Osteoblast (primary cell): Measurements from ENCODE around the gene UGT2B10. TPM values are rescaled to one million over a fixed set of nuclear protein-coding genes. Genes with fewer than 3 reads are reported as not detected.

Source experiments
- DNase-seq: peaks from one replicate; pipeline ENCODE4 v3.0.0; 2011; ENCODE audit warnings: low spot score, mixed read lengths; ENCODE audit not compliant: insufficient read length; ENCODE audit errors: missing footprints
- H2AFZ ChIP-seq: 2 replicates; pipeline ENCODE4 v1.6.0; 2011; ENCODE audit warnings: mild to moderate bottlenecking, low read length
- H3K27ac ChIP-seq: 2 replicates; pipeline ENCODE4 v1.5.1; 2011; ENCODE audit warnings: mild to moderate bottlenecking, low read depth, low read length, moderate library complexity
- H3K27me3 ChIP-seq: 2 replicates; pipeline ENCODE4 v1.6.0; 2012; ENCODE audit warnings: mild to moderate bottlenecking, control low read depth, inconsistent platforms, low read length, moderate library complexity; ENCODE audit not compliant: insufficient read depth
- H3K36me3 ChIP-seq: 2 replicates; pipeline ENCODE4 v1.5.1; 2011; ENCODE audit warnings: mild to moderate bottlenecking, low read length, control low read depth, moderate library complexity; ENCODE audit not compliant: insufficient read depth
- H3K4me1 ChIP-seq: 2 replicates; pipeline ENCODE4 v1.5.1; 2011; ENCODE audit warnings: mild to moderate bottlenecking, low read length, control low read depth, moderate library complexity; ENCODE audit not compliant: insufficient read depth
- H3K4me2 ChIP-seq: 2 replicates; pipeline ENCODE4 v1.6.0; 2011; ENCODE audit warnings: mild to moderate bottlenecking, low read length; ENCODE audit not compliant: insufficient read depth
- H3K4me3 ChIP-seq: fragments of 200-600 bp; sonication (generic); 3 replicates; pipeline ENCODE4 v1.5.1; 2012; ENCODE audit warnings: mild to moderate bottlenecking, low read length, inconsistent platforms; ENCODE audit not compliant: insufficient read depth
- H3K79me2 ChIP-seq: 2 replicates; pipeline ENCODE4 v1.6.0; 2012; ENCODE audit warnings: mild to moderate bottlenecking, low read length, control low read depth, inconsistent platforms; ENCODE audit not compliant: insufficient read depth
- H3K9me3 ChIP-seq: 2 replicates; pipeline ENCODE4 v1.5.1; 2011; ENCODE audit warnings: low read depth, low read length, control low read depth
- H4K20me1 ChIP-seq: 2 replicates; pipeline ENCODE4 v1.6.0; 2012; ENCODE audit warnings: mild to moderate bottlenecking, low read length, control low read depth; ENCODE audit not compliant: insufficient read depth
- CTCF ChIP-seq: IDR thresholded peaks from 2 replicates; pipeline ENCODE4 v1.5.1; 2011; ENCODE audit warnings: mild to moderate bottlenecking, low read depth, low read length, moderate library complexity; ENCODE audit errors: extremely low read depth
- total RNA-seq: library from RNA; depleted of rRNA; stranded (reverse); fragments of >200 nt; gene quantifications from 2 replicates; pipeline ENCODE4 v1.2.3, GENCODE V29; 2012

The UGT2B10 gene
- total RNA-seq, 1 donor = not detected

- no peak overlapping the region for H3K27ac ChIP-seq
- H3K4me3 ChIP-seq = no peak overlapping the region
- no peaks in the 10 kb centered on the region for H3K4me1 ChIP-seq
Measured at GRCh38 chr4:68850293-68850692, 34.5 kb downstream of the UGT2B10 start.

GRCh38 chr4:68855771-68856170 lies 40.0 kb downstream of the UGT2B10 start:
- TF ChIP-seq CTCF = no peak
- no peak for DNase-seq
- H2AFZ ChIP-seq = no peak overlapping the region
- no peaks in the 10 kb centered on the region for H3K9me3 ChIP-seq
- H3K27me3 ChIP-seq = no peaks in the 10 kb centered on the region
- H3K79me2 ChIP-seq = no peaks in the 10 kb centered on the region
- no peaks in the 10 kb centered on the region for H3K4me1 ChIP-seq
- H3K4me2 ChIP-seq = no peak overlapping the region
- no peaks in the 10 kb centered on the region for H4K20me1 ChIP-seq
- no peak overlapping the region for H3K4me3 ChIP-seq
- H3K36me3 ChIP-seq = no peaks in the 10 kb centered on the region
- no peak overlapping the region for H3K27ac ChIP-seq

More at GRCh38 chr4:68850293-68850692, 34.5 kb downstream of the UGT2B10 start:
- Histone ChIP-seq H2AFZ (no peak overlapping the region), H4K20me1 (no peaks in the 10 kb centered on the region), H3K36me3 (no peaks in the 10 kb centered on the region), H3K4me2 (no peak overlapping the region), H3K79me2 (no peaks in the 10 kb centered on the region), H3K27me3 (no peaks in the 10 kb centered on the region), H3K9me3 (no peaks in the 10 kb centered on the region)
- no peak for TF ChIP-seq CTCF
- DNase-seq = no peak

- no peak overlapping the region for H2AFZ ChIP-seq
- no peak overlapping the region for H3K4me2 ChIP-seq
- no peak for TF ChIP-seq CTCF
- H3K9me3 ChIP-seq = no peaks in the 10 kb centered on the region
- H3K4me1 ChIP-seq = no peaks in the 10 kb centered on the region
- no peaks in the 10 kb centered on the region for H3K79me2 ChIP-seq
- H3K27me3 ChIP-seq = no peaks in the 10 kb centered on the region
- DNase-seq = no peak
- no peak overlapping the region for H3K4me3 ChIP-seq
- H4K20me1 ChIP-seq = no peaks in the 10 kb centered on the region
- no peak overlapping the region for H3K27ac ChIP-seq
- no peaks in the 10 kb centered on the region for H3K36me3 ChIP-seq
Measured at GRCh38 chr4:68858039-68858438, 42.2 kb downstream of the UGT2B10 start.

- H4K20me1 ChIP-seq = no peaks in the 10 kb centered on the region
- H3K4me2 ChIP-seq = no peak overlapping the region
- no peaks in the 10 kb centered on the region for H3K79me2 ChIP-seq
- no peaks in the 10 kb centered on the region for H3K4me1 ChIP-seq
- TF ChIP-seq CTCF = no peak
- DNase-seq = no peak
- H3K36me3 ChIP-seq = no peaks in the 10 kb centered on the region
- no peaks in the 10 kb centered on the region for H3K9me3 ChIP-seq
- H3K27me3 ChIP-seq = no peaks in the 10 kb centered on the region
- no peak overlapping the region for H3K27ac ChIP-seq
- no peak overlapping the region for H3K4me3 ChIP-seq
- no peak overlapping the region for H2AFZ ChIP-seq
Measured at GRCh38 chr4:68859655-68860054, 43.9 kb downstream of the UGT2B10 start.
